K562 (cell line): ENCODE results near the gene TMEM127. TPM values are rescaled to one million over a fixed set of nuclear protein-coding genes. Genes with fewer than 3 reads are reported as not detected.

Experiments
- CC2D1A ChIP-seq: fragments of 450-650 bp; IDR thresholded peaks from 2 replicates; pipeline ENCODE4 v1.6.1; 2017; ENCODE audit warnings: mild to moderate bottlenecking
- ELF2 ChIP-seq: fragments of 250-450 bp; sonication (Bioruptor Pico); IDR thresholded peaks from 2 replicates; pipeline ENCODE4 v1.5.0; 2021; ENCODE audit warnings: mild to moderate bottlenecking
- HDAC2 ChIP-seq: fragments of 450-650 bp; IDR thresholded peaks from 2 replicates; pipeline ENCODE4 v1.6.1; 2016; ENCODE audit warnings: mild to moderate bottlenecking
- HNRNPH1 ChIP-seq: fragments of 200-400 bp; formaldehyde crosslinking; optimal IDR thresholded peaks from 2 replicates; pipeline ENCODE3; 2017; ENCODE audit warnings: low read depth, mild to moderate bottlenecking, low read length, moderate library complexity
- MAFK ChIP-seq: IDR thresholded peaks from 2 replicates; pipeline ENCODE4 v1.6.1; 2011; ENCODE audit warnings: low read length, improper control_type of control experiment
- POLR2AphosphoS2 ChIP-seq: IDR thresholded peaks from 2 replicates; pipeline ENCODE4 v1.6.1; 2012; ENCODE audit warnings: low read length, improper control_type of control experiment
- RBM25 ChIP-seq: fragments of 200-400 bp; formaldehyde crosslinking; IDR thresholded peaks from 2 replicates; pipeline ENCODE4 v1.6.1; 2018; ENCODE audit warnings: low read length, low read depth, moderate library complexity; ENCODE audit not compliant: severe bottlenecking
- SMARCC2 ChIP-seq: fragments of 450-650 bp; IDR thresholded peaks from 2 replicates; pipeline ENCODE4 v1.6.1; 2017; ENCODE audit warnings: antibody characterized with exemption, moderate library complexity, mild to moderate bottlenecking, low read depth
- TAF7 ChIP-seq: fragments of 450-650 bp; IDR thresholded peaks from 2 replicates; pipeline ENCODE4 v1.6.1; 2016; ENCODE audit warnings: missing genetic modification characterization, missing compliant biosample characterization
- TEAD1 ChIP-seq, 2 experiments: fragments of 450-650 bp in 1 of 2; sonication (generic) in 1 of 2; formaldehyde crosslinking; IDR thresholded peaks; 2 replicates each; pipeline versions ENCODE4 v1.4.0 to v1.8.0; 2020 to 2022; ENCODE audit warnings: mild to moderate bottlenecking in 2 of 2, missing genetic modification reagents in 1 of 2
- ZBED1 ChIP-seq: IDR thresholded peaks from 2 replicates; pipeline ENCODE4 v1.6.1; 2014
- ZBTB7A ChIP-seq: IDR thresholded peaks from 2 replicates; pipeline ENCODE4 v1.6.1; 2011; ENCODE audit warnings: low read depth, mild to moderate bottlenecking, low read length, moderate library complexity, borderline replicate concordance; ENCODE audit not compliant: control insufficient read depth
- ZNF121 ChIP-seq: sonication (generic); formaldehyde crosslinking; conservative IDR thresholded peaks from 2 replicates; pipeline ENCODE4 v1.8.0; 2022; ENCODE audit warnings: missing genetic modification reagents
- ZNF197 ChIP-seq: fragments of 200-800 bp; sonication (Bioruptor generic); IDR thresholded peaks from 2 replicates; pipeline ENCODE4 v1.6.1; 2016; ENCODE audit warnings: low read depth, missing genetic modification characterization, missing compliant biosample characterization
- ZNF24 ChIP-seq: fragments of 450-650 bp; IDR thresholded peaks from 2 replicates; pipeline ENCODE4 v1.6.1; 2016
- ZNF561 ChIP-seq: fragments of 450-650 bp; formaldehyde crosslinking; conservative IDR thresholded peaks from 2 replicates; pipeline ENCODE4 v1.4.0; 2020; ENCODE audit warnings: mild to moderate bottlenecking, moderate library complexity
- ZNF583 ChIP-seq: fragments of 250-450 bp; sonication (Bioruptor Pico); IDR thresholded peaks from 2 replicates; pipeline ENCODE4 v1.4.0; 2020
- ZNF764 ChIP-seq: fragments of 250-450 bp; sonication (Bioruptor Pico); IDR thresholded peaks from 2 replicates; pipeline ENCODE4 v1.4.0; 2020; ENCODE audit warnings: low read depth, mild to moderate bottlenecking, moderate library complexity
- polyA plus RNA-seq, 8 experiments: library from polyadenylated mRNA; depleted of rRNA in 4 of 8; stranded (reverse) in 5 of 8; unstranded in 3 of 8; fragments of >200 nt; fragmentation: Nextera tagmentation in 2 of 8; fragmentation: Illumina TruSeq in 1 of 8; extraction: Ambion mirVana in 2 of 8; extraction: Trizol in 1 of 8; gene quantifications; 2 replicates each; pipeline versions ENCODE4 v1.2.1 to v1.2.3, GENCODE V29; 2011 to 2014; ENCODE audit warnings: inconsistent platforms in 1 of 8, missing spikeins in 1 of 8
- total RNA-seq, 7 experiments: library from RNA; depleted of rRNA in 6 of 7; stranded (reverse); fragments of >200 nt in 6 of 7; fragmentation: Illumina TruSeq in 2 of 7; extraction: Trizol in 2 of 7; gene quantifications; 2 replicates each; pipeline versions ENCODE4 v1.2.1 to v1.2.3, GENCODE V29; 2011 to 2021; ENCODE audit warnings: low replicate concordance in 1 of 7
- TF ChIP-seq, protein P1 (sequence below): sonication (generic); formaldehyde crosslinking; IDR thresholded peaks from 2 replicates; pipeline ENCODE4 v1.4.0; 2020; ENCODE audit warnings: mild to moderate bottlenecking, missing genetic modification reagents
- TF ChIP-seq, protein P2 (sequence below): fragments of 200-800 bp; sonication (Bioruptor generic); IDR thresholded peaks from 2 replicates; pipeline ENCODE4 v1.6.1; 2017; ENCODE audit warnings: missing genetic modification characterization, missing compliant biosample characterization
- TF ChIP-seq, protein P3 (sequence below): sonication (generic); formaldehyde crosslinking; IDR thresholded peaks from 2 replicates; pipeline ENCODE4 v1.8.0; 2022; ENCODE audit warnings: mild to moderate bottlenecking, low read depth, missing genetic modification reagents

TMEM127 gene
- total and polyA plus RNA-seq, 9 of the 15 experiments (the other 6 are each of a cell fraction or from before 2014, with no cell fraction given), result 1.7 to 20.0 (median 9.9) TPM

DNA sequence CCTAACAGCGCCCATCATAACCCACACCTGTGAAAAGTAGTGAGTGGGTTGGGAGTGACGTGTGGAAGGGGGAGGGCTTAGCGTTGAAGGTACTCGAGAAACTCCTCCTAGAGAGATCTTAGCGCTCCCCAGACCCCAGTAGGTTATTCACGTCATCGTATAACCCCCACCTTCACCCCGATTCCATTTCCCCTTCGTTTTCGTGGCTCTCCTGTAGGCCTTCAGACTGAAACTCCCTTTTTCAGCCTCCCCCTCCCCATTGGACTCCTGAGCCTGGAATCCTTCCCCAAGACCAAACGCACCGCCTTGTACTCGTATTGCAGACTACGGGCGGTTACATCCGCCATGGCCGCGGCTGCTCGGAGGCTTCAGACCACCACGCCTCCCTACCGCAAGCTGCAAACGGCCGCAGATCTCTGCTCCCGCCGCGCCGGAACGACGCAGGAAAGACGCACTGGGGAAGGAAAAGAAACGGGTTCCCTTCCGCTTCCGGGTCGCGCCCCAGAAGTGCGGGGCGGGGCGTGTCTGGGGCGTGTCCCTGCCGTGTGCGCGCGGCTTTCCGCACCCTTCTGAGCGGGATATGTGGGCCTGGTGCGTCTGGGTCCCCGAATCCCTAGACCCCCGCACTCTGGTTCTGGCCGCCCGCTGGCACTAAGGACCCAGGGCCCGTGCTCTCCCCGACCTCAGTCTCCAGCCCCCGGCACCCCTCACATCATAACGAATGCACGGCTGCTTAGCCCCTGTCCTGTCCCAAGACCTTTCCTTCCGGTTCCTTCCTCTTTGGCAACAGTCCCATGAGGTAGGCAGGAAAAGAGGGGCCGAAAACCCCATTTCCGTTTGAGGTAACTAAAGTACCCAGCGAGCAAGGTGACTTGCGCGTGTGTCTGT, 39.5 kb upstream of the TMEM127 start, which contains the start of gene SNRNP200 (continued):
- TF ChIP-seq ZNF121 (CRISPR knock-in tag), result no peak
- no peak for TF ChIP-seq ZNF197
- no peak for TF ChIP-seq SMARCC2
- TF ChIP-seq RBM25, result no peak
- peak in 1 of 2 experiments; percentile 61; a peak in 1 of 4 replicates for TF ChIP-seq TEAD1 (CRISPR knock-in tag; IDR thresholded peaks at IDR 0.05)
- TF ChIP-seq ZNF764 (CRISPR knock-in tag), result no peak
- TF ChIP-seq HDAC2, result peak; percentile 81; the same call in 1 of the 2 replicates
- TF ChIP-seq ZNF561 (CRISPR knock-in tag), result no peak
- no peak for TF ChIP-seq ZNF583 (CRISPR knock-in tag)
- 0 out of 2 replicates have a peak, but pooled peaks have one; percentile 54 for TF ChIP-seq ZNF24
- TF ChIP-seq CC2D1A, result no peak
- TF ChIP-seq ZBTB7A, result peak; percentile 78
- TF ChIP-seq, protein P1, sequence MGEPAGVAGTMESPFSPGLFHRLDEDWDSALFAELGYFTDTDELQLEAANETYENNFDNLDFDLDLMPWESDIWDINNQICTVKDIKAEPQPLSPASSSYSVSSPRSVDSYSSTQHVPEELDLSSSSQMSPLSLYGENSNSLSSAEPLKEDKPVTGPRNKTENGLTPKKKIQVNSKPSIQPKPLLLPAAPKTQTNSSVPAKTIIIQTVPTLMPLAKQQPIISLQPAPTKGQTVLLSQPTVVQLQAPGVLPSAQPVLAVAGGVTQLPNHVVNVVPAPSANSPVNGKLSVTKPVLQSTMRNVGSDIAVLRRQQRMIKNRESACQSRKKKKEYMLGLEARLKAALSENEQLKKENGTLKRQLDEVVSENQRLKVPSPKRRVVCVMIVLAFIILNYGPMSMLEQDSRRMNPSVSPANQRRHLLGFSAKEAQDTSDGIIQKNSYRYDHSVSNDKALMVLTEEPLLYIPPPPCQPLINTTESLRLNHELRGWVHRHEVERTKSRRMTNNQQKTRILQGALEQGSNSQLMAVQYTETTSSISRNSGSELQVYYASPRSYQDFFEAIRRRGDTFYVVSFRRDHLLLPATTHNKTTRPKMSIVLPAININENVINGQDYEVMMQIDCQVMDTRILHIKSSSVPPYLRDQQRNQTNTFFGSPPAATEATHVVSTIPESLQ (CRISPR knock-in tag), result 0 out of 2 replicates have a peak, but pooled peaks have one; percentile 59
- TF ChIP-seq, protein P2, sequence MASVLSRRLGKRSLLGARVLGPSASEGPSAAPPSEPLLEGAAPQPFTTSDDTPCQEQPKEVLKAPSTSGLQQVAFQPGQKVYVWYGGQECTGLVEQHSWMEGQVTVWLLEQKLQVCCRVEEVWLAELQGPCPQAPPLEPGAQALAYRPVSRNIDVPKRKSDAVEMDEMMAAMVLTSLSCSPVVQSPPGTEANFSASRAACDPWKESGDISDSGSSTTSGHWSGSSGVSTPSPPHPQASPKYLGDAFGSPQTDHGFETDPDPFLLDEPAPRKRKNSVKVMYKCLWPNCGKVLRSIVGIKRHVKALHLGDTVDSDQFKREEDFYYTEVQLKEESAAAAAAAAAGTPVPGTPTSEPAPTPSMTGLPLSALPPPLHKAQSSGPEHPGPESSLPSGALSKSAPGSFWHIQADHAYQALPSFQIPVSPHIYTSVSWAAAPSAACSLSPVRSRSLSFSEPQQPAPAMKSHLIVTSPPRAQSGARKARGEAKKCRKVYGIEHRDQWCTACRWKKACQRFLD (CRISPR knock-in tag), result 0 out of 2 replicates have a peak, but pooled peaks have one; percentile 50
- TF ChIP-seq TAF7 (tag), result peak; percentile 44
- no peak for TF ChIP-seq MAFK
- TF ChIP-seq ZBED1, result no peak
- TF ChIP-seq, protein P3, sequence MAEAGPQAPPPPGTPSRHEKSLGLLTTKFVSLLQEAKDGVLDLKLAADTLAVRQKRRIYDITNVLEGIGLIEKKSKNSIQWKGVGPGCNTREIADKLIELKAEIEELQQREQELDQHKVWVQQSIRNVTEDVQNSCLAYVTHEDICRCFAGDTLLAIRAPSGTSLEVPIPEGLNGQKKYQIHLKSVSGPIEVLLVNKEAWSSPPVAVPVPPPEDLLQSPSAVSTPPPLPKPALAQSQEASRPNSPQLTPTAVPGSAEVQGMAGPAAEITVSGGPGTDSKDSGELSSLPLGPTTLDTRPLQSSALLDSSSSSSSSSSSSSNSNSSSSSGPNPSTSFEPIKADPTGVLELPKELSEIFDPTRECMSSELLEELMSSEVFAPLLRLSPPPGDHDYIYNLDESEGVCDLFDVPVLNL (CRISPR knock-in tag), result no peak
- no peak; the same call in 1 of the 2 replicates for TF ChIP-seq POLR2AphosphoS2
- TF ChIP-seq ELF2 (CRISPR knock-in tag), result peak; percentile 80
- no peak for TF ChIP-seq HNRNPH1
